GM19043 (cell line): Measurements from ENCODE around the gene CES3.
"Not testable (repeated sequence)": the region's sequence is repeated elsewhere in the genome, so short reads cannot be mapped to it uniquely, and the experiment has no call there.

Source experiments
- ATAC-seq: cut with Tn5 transposase; IDR thresholded peaks from one replicate; pipeline ENCODE4 v1.9.1; 2021; ENCODE audit warnings: low read depth; ENCODE audit not compliant: unreplicated experiment

Gene CES3

DNA sequence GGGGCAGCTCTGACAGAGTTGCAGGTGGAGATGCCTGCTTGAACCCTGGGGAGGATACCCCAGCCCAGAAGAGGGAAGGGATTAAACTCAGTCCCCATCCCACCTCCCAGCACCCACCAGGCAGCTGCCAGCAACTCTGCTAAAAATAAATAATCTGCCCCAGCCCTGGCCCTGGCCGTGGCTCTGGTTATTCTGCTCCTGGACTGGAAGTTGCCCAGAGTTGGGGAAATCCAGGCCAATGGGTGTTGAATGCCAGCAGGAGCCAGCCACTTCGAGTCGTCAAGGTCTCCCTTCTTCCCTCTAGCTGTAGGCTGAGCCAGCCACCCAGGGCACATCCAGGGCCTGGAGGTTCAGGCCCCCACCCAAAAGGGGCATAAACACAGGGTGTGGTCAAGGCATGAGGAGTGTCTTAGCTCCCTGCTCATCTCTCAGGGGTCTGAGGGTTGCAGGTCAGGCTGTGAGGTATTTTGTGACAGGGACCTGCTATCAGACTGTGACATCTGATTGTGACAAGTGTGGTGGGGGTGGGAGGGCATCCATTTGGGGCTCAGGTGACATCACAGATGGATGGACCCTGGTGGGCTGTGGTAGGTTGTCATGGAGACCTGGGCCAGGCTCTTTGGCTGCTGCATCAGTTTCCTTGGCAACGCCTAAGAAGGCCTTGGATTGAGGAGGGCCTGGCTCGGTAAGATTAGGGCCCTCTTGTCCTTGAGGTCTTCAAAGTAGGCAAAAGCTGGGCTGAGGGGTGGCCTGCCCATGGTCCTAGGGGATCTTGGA lies 34.7 kb upstream of the CES3 start:
- ATAC-seq = no peak

DNA sequence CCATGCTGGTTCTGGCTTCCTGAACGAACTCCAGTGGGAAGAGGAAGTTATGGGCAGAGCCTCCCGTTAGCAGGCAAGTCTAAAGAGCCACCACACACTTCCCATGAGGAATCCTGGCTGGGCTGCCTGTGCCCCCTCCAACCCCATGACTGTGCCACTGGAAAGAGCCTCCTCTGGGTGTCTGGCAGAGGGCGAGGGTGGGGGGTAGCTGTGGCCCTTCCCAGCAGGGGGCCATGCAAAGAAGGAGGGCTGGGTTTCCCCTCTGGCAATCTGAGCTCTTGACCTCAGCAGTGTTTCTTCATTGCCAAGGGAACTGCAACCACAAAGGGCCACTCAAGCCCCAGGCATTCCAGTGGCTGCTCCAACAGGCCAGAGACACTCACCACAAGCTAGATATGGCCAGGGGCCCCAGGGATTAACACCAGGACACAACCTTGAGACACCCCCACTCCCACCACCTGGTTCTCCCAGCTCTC lies 34.1 kb upstream of the CES3 start:
- ATAC-seq = no peak

DNA sequence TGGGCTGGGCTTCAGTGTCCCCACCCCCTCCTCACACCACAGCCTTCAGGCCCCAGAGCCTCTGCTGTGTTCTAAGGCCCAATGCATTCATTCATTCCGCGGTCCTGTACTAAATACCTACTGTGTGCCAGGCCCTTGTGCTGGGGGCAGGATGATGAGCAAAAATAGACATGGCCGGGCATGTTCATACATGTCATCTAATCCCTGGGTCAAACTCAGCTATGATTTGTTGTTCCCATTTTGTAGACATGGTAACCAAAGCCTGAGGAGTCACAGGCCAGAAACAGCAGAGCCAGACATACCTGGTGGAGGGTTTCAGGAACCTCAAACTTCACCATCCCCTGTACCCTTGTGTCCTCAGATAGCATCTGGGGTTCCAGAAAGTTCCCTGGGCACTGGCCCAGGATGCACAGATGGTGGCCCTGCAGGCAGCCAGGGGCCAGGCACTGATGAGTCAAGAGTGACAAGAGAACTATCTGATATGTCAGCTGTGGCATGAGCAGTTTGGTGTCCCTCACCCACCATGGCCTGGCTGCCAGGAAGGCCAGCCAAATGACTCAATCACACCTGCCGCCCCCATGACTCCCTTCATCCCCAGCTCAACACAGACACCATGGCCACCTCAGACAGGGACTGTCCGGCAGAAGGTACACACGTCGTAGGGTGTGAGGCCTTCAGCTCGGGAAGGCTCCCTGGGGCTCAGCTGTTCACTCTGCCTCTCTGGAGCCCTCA lies 33.0 kb upstream of the CES3 start:
- no peak for ATAC-seq

DNA sequence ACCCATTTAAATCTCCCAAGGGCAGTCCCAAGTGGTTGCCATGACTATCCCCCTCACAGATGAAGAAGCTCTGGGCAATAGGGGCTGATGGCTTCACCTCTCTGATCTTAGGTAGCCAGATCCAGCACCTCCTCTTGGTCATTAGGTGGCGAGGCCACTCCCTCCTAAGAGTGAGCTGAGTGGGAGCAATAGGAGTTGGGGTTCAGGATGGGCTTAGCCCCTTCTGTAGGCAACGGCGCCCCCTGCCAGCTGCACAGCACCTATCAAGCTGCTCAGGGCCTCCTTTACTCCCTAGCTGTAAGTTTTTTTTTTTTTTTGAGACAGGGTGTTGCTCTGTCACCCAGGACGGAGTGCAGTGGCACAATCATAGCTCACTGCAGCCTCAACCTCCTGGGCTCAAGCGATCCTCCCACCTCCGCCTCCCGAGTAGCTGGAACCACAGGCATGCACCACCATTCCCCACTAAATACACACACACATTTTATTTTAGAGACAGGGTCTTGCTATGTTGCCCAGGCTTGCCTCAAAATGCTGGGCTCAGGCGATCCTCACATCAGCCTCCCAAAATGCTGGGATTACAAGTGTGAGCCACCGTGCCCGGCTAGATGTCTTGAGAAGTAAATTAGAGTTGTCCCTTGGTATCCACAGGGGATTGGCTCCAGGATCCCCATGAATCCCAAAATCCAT lies 32.2 kb upstream of the CES3 start:
- ATAC-seq = no peak

DNA sequence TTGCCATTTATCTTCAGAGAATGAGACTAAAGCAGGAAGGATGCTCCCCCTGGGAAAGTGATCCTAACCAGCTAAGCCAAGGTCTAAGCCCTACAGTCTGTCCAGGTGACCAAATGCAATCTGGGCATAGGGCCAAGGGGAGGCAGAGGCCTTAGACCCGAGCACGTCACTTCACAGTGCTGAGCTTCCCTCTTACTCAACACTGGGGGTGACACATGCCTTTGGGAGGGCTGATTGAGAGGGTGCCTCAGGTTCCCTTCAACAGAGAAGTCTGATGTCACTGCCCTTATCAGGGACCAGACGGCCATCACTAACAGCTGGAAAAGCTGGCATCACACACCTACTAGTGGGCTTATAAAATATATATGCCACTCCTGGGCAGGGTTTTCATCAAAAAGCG lies 30.9 kb upstream of the CES3 start:
- ATAC-seq = no peak

DNA sequence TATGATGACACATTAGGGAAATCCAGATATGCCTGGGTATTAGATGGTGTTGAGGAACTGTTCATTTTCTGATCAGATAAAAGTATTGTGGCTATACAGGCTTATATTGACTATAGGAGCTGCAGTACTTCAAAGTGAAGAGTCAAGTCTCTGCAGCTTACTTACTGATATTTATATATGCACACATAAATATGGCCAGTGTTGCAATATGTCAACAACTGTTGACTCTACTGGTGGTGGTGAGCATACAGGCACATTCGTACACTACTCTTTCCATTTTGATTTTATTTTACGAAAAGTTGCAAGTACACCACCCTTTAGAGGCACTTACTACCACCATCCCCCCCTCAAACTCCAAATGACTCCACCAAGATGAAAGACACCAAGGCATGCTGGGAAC lies 29.4 kb upstream of the CES3 start:
- no peak for ATAC-seq

DNA sequence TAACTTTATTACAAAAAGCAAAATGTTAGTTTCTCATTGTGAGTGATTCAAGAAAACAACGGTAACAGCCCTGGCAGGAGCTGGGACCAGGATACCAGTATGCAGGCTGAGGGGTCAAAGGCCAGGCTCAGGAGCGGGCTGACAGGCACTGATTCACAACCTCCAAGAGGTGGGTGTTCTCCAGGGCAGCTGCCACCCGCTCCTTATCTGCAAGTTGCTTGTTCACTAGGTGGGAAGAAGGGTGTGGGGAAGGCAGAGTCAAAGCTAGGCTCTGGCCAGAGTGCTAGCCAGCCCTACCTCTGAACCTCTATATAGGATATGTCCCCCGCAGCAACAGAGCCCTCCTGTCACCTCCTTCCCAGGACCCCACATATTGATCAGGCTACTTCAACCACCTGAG lies 29.0 kb upstream of the CES3 start:
- ATAC-seq = no peak

DNA sequence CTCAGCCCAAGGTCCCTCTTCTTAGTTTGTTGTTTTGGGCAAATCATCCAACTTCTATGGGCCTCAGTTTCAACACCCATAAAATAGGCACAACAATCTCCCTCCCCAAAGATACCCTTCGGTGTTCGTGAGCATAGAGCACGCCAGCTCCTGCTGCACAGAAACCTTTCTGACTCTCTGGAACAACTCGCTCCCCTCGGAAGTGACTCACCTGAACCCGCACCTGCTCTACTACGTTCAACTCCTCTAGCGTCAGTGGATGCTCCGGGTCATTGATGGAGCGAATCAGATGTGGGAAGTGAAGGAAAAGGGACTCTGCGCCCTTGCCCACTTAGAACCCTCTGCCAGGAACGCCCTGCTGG lies 27.3 kb upstream of the CES3 start:
- ATAC-seq = peak; percentile 9

DNA sequence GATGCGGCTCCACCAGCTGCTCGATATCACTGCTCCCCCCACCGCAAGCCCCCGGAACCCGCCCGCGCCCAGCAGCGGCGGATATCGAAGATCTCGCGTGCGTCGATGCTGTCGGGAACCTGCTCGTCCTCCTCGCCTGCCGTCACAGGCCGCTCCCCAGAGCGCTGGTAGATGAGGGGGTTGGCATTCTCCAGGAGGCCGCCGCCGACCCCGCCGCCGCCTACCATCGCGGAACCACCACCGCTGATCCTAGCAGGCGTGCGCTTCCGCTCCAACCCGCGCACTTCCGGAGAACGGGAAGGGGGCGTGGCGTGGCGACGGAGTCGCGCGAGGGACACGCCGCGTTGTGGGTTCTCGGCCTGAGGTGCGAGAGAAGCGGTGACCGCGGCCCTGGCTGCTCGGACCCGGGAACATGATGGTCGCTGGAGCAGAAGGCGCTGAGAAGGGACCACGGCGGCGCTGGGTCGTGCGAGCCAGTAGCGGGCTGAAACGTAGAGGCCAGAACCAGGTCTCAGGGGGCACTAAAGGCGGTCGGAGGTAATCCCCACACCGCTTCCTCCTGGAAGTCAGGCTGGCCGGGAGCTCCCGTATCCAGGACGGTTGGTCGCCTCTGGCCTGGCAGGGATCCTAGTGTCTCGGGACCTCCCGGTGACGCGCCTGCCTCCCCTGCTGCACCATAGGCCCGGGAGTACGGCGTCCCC lies 26.8 kb upstream of the CES3 start, which contains the start of gene CIAO2B:
CIAO2B (minus strand) TSS at position 265 of the 701 bp plus-strand sequence; CDS start at position 227, 38 bp downstream.
- peak; percentile 71 for ATAC-seq

DNA sequence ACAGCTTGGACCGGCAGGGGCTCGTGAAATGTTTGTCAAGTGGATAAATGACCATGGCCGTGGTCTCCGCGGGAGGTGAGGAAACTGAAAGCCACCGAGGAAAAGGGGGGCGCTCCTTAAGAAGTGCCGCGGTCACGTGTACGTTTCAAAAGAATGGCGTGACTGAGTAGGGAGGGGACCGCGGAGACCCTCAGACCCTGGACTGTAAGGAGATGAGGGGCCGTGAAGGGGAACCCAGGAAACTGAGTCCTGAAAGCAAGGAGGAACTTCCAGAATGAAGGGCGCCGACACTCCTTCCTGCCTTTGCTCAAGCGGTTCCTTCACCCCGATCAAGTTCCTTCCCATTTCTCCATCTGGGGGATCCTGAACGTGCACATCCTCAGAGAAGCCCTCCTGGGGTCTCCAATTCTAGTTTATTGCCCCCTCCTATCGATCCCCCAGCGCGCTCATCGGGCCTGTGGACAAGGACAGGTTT lies 26.2 kb upstream of the CES3 start:
- ATAC-seq = not testable (repeated sequence)

DNA sequence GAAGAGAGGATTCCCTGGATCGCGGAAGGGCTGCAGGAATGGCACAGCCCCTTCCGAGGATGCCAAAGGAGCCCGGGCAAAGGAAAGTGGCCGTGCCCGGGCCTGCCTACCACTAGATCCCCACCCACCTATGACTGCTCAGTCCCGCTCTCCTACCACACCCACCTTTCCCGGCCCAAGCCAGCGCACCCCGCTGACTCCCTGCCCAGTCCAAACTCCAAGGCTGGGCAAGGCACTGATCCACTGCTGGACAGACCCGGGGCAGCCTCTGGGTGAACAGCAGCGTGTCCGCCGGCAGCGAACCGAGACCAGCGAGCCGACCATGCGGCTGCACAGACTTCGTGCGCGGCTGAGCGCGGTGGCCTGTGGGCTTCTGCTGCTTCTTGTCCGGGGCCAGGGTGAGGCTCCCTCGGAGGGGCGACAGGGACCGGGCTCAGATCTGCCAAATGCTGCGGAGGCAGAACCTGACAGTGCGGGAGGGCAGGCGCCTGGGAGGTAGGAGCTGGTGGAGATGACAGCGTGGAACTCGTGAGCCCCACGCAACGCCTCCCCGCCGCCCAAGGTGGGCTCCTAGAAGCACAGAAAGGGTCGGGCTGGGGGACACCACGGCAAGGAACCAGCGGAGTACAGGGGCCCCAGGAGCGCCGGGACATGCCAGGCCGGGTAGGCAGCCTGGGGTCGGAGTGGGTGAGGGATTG lies 25.6 kb upstream of the CES3 start, which contains the start of gene CES2:
CES2 (plus strand) TSS at position 203 of the 698 bp plus-strand sequence; CDS start at position 323, 120 bp downstream.
- no peak for ATAC-seq

DNA sequence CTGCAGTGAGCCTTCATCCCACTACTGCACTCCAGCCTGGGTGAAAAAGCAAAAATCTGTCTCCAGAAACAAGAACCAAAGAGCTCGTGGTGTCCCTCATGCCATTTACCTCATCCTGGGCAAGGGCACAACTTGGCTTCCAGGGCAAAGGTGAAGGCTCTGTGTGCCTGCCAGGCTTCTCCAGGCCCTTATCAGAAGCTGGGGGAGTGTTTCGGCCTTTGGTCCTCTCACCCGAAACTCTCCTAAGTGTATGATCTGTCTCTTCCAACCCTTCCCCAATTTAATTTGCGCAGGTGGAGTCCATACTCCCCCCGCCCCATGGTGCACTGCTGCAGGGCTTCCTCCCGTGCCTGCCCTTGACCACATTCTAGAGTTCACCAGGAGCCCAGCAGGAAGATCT lies 24.6 kb upstream of the CES3 start:
- ATAC-seq = no peak

DNA sequence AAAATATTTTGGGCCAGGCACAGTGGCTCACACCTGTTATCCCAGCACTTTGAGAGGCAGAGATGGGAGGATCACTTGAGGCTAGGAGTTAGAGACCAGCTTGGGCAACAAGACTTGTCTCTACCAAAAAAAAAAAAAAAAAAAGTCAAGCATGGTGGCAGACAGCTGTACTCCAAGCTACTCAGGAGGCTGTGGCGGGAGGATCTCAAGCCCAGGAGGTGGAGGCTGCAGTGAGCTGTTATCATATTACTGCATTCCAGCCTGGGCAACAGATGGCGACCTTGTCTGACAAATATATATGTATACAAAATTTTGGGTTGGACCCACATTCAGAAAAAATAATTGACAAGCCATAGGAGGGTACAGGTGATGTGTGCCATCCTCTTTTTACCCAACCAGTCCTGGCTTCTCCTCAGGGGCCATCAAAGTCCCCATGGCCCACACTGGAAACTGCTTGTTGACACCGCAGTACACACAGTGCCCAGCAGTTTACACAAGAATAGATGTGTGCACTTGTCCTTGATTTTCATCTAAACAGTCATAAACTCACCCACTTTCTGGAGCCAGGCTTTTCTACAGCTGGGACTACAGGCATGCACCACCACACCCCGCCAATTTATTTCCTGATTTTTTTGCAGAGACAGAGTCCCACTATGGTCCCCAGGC lies 24.0 kb upstream of the CES3 start:
- no peak for ATAC-seq

DNA sequence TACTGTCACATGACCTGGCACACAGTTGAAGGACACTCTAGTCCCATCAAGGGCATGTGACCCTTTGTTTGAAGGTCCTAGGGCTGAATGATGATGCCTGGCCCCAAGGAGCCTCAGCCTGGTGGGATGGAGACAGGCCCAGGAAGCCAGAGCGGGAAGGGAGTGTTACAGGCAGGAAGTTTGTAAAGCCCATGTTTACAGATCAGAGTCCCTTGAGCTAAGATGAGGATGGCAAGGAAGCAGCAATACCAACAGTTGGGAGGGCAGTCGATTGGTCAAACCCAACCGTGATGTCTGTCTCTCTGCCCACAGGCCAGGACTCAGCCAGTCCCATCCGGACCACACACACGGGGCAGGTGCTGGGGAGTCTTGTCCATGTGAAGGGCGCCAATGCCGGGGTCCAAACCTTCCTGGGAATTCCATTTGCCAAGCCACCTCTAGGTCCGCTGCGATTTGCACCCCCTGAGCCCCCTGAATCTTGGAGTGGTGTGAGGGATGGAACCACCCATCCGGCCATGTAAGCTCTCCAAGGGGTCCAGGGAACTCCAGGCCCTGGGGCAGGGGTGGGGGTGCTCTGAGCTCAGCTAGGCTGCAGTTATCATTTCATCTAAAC lies 23.2 kb upstream of the CES3 start:
- ATAC-seq = no peak

DNA sequence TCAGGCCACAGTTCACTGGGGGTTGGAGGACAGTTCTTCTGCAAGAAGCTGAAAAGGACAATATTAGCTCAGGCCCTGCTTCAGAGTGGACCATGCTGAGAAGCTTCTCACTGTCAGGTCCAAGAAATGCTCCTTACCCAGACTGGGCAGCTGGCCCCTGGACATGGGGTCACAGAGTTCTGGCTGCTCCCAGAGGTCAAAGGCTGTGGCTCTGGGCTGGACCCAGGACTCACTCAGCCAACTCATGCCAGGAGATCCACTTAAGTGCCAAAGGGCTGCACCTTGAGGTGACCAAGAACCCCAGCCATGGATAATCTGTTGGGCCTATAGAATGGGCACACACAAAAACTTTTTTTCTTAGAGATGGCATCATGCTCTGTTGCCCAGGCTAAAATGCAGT lies 21.7 kb upstream of the CES3 start:
- no peak for ATAC-seq

DNA sequence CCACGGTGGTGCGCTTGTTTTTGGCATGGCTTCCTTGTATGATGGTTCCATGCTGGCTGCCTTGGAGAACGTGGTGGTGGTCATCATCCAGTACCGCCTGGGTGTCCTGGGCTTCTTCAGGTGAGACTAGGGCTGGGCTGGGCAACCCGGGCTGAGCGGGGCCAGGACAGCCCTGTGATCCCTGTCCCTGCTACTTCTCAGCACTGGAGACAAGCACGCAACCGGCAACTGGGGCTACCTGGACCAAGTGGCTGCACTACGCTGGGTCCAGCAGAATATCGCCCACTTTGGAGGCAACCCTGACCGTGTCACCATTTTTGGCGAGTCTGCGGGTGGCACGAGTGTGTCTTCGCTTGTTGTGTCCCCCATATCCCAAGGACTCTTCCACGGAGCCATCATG lies 20.8 kb upstream of the CES3 start:
- no peak for ATAC-seq

DNA sequence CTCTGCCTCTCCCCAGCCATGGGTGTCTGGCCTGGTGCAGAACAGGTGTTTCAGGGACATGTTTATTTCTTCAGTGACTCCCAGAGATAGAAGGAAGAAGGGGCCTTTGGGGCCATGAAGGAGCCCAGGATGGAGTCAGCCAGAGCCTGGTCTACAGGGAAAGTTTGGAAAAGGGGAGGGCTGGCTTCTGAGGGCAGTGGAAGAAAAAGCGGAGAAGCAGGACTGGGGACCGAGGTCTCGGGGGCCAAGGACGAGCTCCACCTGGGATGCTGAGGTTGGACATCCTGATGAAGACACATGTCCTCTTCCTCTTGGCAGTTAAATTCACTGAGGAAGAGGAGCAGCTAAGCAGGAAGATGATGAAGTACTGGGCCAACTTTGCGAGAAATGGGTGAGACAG lies 18.1 kb upstream of the CES3 start:
- no peak for ATAC-seq

DNA sequence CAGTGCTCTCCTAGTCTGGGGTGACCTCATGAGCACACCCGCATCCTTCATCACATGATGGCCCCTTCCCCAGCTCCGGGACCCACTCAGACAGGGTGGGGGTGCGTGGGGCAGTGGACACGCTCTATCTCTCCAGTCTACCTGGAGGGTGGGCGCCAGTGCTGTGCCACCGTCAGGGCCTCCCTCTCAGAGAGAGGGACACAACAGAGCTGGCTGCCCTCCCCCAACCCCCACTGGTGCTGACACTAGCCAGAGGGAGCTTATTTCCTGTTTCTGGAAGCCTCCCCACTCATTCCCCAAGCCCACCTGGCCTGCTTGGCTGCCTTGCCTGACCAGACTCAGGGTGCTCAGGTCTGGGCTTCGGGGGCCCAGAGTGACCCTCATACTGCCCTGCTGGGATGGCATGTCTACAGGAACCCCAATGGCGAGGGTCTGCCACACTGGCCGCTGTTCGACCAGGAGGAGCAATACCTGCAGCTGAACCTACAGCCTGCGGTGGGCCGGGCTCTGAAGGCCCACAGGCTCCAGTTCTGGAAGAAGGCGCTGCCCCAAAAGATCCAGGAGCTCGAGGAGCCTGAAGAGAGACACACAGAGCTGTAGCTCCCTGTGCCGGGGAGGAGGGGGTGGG lies 17.5 kb upstream of the CES3 start:
- ATAC-seq = no peak

DNA sequence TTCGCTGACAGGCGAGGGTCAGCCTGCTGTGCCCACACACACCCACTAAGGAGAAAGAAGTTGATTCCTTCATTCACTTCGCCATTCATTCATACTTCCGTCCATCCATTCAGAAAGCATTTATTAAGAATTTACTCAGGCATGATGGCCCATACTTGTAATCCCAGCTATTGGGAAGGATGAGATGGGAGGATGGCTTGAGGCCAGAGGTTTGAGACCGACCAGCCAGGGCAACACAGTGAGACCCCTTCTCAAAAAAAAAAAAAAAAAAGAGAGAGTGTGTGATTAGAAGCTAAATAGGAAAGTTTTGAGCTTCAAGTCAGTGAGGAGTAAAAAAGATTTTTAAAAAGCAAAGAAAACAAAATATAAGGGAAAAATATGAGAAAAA lies 17.0 kb upstream of the CES3 start:
- no peak for ATAC-seq
